Left renal cortex interstitium (tissue), 4 donors: ENCODE data around the gene MYO1B. TPM values are rescaled to one million over a fixed set of nuclear protein-coding genes. Genes with fewer than 3 reads are reported as not detected.
A peak's percentile ranks its signal among the peaks of the same experiment; 100 is the strongest.

Source experiments
- DNase-seq, 4 donors: peaks; one replicate each; pipeline ENCODE4 v3.0.0-alpha.2; 2013; ENCODE audit warnings: low read depth in 4 of 4, low spot score in 2 of 4, missing footprints in 1 of 4
- polyA plus RNA-seq, 4 donors: library from polyadenylated mRNA; unstranded; fragments of 120-200 nt; gene quantifications; one replicate each; pipeline ENCODE4 v1.2.1, GENCODE V29; 2013; ENCODE audit not compliant: insufficient read length in 4 of 4

MYO1B gene
- polyA plus RNA-seq, 4 donors: 94.8 to 116 (median 112) TPM

- no peak for DNase-seq
Measured at GRCh38 chr2:191225126-191225525, 20.1 kb upstream of the MYO1B start.

DNA sequence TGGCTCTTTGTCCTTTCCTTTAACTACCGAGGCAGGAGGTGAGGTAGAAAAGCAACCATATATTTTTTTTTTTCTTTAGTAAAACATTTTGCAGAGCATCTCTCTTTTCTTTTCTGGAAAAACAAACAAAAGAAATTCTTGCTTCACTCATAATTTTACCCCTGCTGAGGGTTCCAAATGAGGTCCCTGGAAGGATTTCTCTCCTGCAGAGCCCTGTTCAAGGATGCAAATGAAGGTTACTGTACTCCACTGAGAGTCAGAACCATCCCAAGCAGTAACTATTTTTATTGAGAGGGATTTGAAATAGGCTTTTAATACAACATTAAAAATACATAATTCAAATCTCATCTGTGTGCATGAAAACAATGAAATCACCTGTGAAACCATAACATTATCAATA is 19.5 kb upstream of the MYO1B start:
- no peak for DNase-seq

- DNase-seq: no peak
Measured at GRCh38 chr2:191226196-191226595, 19.0 kb upstream of the MYO1B start.

DNA sequence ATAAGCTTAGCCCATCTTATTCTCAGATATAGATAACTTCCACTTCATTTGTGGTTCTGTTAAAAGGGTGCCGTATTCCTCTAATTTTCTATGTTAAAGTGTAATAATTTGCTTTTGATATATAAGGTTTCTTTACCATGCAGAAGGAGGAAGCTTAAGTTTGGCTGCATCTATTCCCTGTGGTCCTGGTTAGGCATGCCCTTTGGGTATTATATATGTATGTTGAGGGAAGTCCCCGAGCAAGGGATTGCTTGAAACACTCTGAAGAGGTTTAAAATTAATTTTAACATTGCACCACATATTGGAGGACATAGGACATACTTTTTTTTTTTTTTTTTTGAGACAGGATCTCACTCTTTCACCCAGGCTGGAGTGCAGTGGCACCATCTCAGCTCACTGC is 16.9 kb upstream of the MYO1B start:
- no peak for DNase-seq

GRCh38 chr2:191228861-191229260 is 16.3 kb upstream of the MYO1B start:
- no peak for DNase-seq

GRCh38 chr2:191230174-191230573 is 15.0 kb upstream of the MYO1B start:
- DNase-seq: no peak

DNA sequence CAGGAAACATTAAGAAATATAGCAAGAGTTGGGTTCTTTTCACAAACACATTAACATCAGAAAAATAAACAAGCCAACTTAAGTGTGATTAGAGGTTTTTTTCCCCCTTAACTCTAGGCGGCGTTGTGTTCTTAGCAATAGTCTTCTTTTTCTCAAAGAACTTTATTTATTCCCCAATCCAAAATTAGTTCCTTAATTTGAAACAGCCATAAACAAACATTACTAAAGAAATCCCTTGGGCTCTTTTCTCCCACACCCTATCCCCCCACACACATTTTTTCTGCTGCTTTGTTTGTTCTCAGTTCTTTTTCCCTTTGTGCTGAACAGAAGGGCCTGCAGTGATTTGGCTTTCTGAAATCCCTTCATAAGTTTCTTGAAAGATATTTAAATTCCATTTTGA is 13.2 kb upstream of the MYO1B start:
- peak in 1 of 4 donors; percentile 13 for DNase-seq

DNA sequence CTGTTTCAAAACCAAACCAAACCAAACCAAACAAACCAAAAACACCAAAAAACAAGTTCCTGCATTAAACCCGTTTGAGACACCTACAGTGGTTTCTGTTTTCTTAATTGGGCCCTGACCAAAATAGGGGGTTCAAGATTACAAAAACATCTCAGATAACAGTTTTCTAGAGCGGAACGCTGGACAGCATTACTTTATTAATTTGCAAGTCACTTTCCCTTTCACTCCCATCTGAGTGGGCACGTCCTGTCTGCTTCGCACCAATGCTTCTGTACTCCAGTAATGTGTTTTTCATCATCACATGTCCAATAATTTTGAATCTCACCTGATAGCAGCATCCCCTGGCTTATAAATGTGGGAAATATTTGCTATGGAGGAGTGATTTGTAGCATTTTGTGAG is 11.7 kb upstream of the MYO1B start:
- DNase-seq: no peak

GRCh38 chr2:191234376-191234775 is 10.8 kb upstream of the MYO1B start:
- DNase-seq: no peak

DNA sequence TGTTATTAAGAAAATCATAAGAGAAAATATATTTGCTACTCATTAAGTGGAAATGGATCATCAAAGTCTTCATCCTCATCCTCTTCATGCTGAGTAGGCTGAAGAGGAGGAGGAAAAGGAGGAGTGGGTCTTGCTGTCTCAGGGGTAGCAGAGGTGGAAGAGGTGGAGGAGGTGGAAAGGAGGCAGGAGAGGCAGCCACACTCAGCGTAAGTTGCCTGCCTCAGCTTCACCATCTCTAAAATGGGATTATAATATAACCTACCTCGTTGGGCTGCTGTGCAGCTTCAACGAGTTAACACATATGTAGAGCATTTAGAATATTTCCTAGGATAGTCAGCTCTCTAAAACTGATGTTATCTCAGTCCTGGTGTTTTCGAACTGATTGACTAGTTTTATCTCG is 4.3 kb upstream of the MYO1B start:
- DNase-seq: no peak

DNA sequence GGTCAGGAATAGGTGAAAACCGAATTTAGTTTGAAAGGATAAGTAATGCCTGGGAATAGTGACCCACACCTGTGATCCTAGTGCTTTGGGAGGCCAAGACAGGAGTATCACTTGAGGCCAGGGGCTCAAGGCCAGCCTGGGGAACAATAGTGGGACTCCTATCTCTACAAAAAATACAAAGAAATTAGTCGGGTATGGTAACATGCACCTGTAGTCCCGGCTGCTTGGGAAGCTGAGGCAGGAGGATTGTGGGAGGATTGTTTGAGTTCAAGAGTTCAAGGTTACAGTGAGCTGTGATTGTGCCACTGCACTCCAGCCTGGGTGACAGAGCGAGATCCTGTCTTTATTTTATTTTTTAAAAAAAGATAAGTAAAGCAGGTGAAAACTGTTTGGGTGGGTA is 3.8 kb upstream of the MYO1B start:
- DNase-seq: no peak

GRCh38 chr2:191243154-191243553 is 2.0 kb upstream of the MYO1B start:
- no peak for DNase-seq

DNA sequence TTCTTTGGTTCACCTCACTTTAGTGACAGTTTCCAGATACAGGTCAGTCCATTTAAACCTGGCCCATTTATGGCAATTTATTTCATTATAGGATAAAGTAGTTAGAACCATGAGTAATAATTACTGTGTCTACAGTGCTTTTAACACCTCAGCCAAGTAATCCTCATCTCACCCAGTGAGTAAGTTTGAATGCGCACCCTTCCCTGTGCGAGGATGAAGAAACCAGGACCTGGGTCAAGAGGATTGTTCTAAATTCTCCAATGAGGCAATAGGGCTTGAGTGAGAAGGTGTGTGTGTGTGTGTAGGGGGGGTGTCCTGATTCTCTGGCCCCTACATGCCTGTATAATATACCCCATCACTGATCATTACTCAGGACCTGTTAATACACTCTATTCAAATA is 854 bp upstream of the MYO1B start:
- DNase-seq: no peak

- DNase-seq: peak in 3 of 4 donors; percentile 62 to 72 (median 67)
Measured at GRCh38 chr2:191245869-191246531, 796 bp downstream of the MYO1B start.

GRCh38 chr2:191246820-191247380 is 1.7 kb downstream of the MYO1B start:
- no peak for DNase-seq

- DNase-seq: no peak
Measured at GRCh38 chr2:191247381-191248057, 2.3 kb downstream of the MYO1B start.

GRCh38 chr2:191249156-191249813 is 4.1 kb downstream of the MYO1B start:
- no peak for DNase-seq

DNA sequence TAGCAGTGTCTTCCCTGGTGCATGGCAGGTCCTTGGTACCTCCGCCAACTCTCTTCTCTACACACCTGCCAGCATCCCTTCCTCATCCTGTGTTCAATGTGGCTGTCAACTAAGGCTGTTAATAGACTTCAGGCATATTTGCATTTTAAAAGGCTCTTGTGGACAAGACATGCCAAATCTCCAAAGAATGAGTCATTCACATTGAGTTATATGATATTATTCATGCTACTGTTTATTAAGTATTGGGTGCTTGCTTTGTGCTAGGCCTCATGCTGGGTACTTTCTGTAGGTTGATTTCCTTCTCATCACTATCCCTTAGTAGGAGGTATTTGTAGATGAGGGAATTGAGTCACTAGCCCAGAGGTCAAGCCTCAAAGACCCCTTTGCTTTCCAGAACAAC is 5.2 kb downstream of the MYO1B start:
- DNase-seq: no peak

DNA sequence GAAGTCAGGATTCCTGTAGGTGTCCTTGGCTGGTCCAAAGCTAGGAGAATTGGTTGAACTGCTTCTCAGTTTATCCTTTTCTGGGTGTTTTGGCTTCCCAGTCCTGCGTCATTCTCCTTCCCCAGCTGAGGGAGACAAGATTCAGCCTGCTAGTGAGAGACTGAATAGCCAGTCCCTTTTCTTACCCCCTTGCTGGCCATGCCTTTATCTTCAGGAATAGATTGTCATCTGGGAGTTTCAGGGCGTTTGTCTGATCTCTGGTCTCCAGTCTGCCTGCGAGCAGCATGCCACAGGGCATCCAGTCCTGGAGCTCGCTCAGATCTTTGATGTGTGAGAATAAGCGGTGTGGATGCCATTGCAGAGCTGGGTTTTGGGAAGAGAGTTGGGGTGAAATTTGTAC is 5.8 kb downstream of the MYO1B start:
- no peak for DNase-seq

- no peak for DNase-seq
Measured at GRCh38 chr2:191252699-191253098, 7.5 kb downstream of the MYO1B start.

DNA sequence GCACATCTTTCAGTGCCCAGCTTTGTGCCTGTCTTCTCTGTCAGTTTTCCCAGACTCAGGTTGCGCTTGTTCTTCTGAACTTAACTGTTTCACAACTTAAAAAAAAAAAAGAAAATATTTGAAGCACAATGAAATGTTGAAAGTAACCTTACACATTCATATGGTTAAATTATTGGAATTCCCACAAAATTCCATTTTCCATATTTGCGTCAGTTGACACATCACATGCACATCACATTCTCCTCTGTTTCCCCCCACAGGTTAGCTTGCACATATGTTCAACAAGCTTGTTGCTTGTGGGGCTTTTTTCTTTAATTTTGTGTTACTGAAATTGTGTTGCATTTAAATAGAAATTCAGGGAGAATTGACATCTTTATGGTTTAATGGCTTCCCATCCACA is 8.3 kb downstream of the MYO1B start:
- DNase-seq: no peak

DNA sequence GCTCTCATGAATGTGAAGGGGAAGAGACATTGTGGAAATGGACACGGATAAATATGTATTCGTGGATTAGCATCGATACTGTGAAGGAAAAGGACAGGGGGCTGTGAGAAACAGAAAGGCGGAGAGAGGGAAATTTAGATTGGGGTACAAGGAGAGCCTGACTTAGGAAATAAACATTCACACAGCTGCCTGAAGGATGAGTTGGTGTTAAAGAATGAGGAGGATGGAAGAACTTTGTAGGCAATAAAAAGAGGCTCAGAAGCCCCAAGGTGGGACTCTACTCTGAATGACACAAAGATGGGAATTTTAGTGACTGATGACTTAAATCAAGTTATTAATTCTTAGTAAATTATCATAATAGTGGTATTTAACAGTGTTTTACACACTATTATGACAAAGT is 10.1 kb downstream of the MYO1B start:
- no peak for DNase-seq
